H9 (cell line): ENCODE measurements around the gene TNNT1. TPM values are rescaled to one million over a fixed set of nuclear protein-coding genes. Genes with fewer than 3 reads are reported as not detected.

Experiments
- DNase-seq: peaks from one replicate; pipeline ENCODE4 v3.0.0-alpha.2; 2017
- H2AFZ ChIP-seq: one replicate; pipeline ENCODE4 v1.6.1; 2013; ENCODE audit warnings: mild to moderate bottlenecking, low read length, control low read depth, moderate library complexity
- H2AK5ac ChIP-seq: 2 replicates; pipeline ENCODE4 v1.6.1; 2013; ENCODE audit warnings: low read length, control low read depth, mixed read lengths; ENCODE audit not compliant: insufficient read length
- H2BK120ac ChIP-seq: one replicate; pipeline ENCODE4 v1.6.1; 2013; ENCODE audit warnings: low read depth, mild to moderate bottlenecking, low read length, control low read depth, inconsistent platforms; ENCODE audit not compliant: poor library complexity, severe bottlenecking
- H2BK12ac ChIP-seq: 2 replicates; pipeline ENCODE4 v1.6.1; 2013; ENCODE audit warnings: low read length, control low read depth, mixed read lengths, low read depth; ENCODE audit not compliant: insufficient read length
- H2BK15ac ChIP-seq: 2 replicates; pipeline ENCODE4 v1.6.1; 2013; ENCODE audit warnings: low read depth, low read length, control low read depth
- H2BK20ac ChIP-seq: one replicate; pipeline ENCODE4 v1.6.1; 2013; ENCODE audit warnings: low read depth, mild to moderate bottlenecking, low read length, control low read depth, inconsistent platforms; ENCODE audit not compliant: poor library complexity, severe bottlenecking
- H2BK5ac ChIP-seq: 2 replicates; pipeline ENCODE4 v1.6.1; 2013; ENCODE audit warnings: low read length, control low read depth, mixed read lengths; ENCODE audit not compliant: insufficient read length
- H3K14ac ChIP-seq: 2 replicates; pipeline ENCODE4 v1.6.1; 2013; ENCODE audit warnings: low read length, control low read depth; ENCODE audit not compliant: insufficient read depth
- H3K18ac ChIP-seq: 2 replicates; pipeline ENCODE4 v1.6.1; 2013; ENCODE audit warnings: low read depth, mild to moderate bottlenecking, mixed read lengths, low read length, control low read depth; ENCODE audit not compliant: insufficient read length
- H3K23ac ChIP-seq: 2 replicates; pipeline ENCODE4 v1.6.1; 2013; ENCODE audit warnings: low read length, control low read depth, mixed read lengths, low read depth; ENCODE audit not compliant: insufficient read length
- H3K23me2 ChIP-seq: 2 replicates; pipeline ENCODE4 v1.6.1; 2013; ENCODE audit warnings: low read depth, mild to moderate bottlenecking, mixed read lengths, low read length, control low read depth; ENCODE audit not compliant: insufficient read length, poor library complexity, severe bottlenecking
- H3K27ac ChIP-seq: 2 replicates; pipeline ENCODE4 v1.5.1; 2013; ENCODE audit warnings: low read length, control low read depth, mixed read lengths, low read depth; ENCODE audit not compliant: insufficient read length
- H3K27me3 ChIP-seq: 2 replicates; pipeline ENCODE4 v1.6.1; 2013; ENCODE audit warnings: low read length, control low read depth, inconsistent platforms; ENCODE audit not compliant: insufficient read depth
- H3K4ac ChIP-seq: 2 replicates; pipeline ENCODE4 v1.6.1; 2013; ENCODE audit warnings: low read depth, mild to moderate bottlenecking, control low read depth, inconsistent platforms, low read length, moderate library complexity
- H3K4me1 ChIP-seq: 2 replicates; pipeline ENCODE4 v1.6.1; 2013; ENCODE audit warnings: low read length, control low read depth, inconsistent platforms; ENCODE audit not compliant: insufficient read depth
- H3K4me2 ChIP-seq: 2 replicates; pipeline ENCODE4 v1.6.1; 2013; ENCODE audit warnings: low read length, control low read depth, mixed read lengths; ENCODE audit not compliant: insufficient read length, insufficient read depth
- H3K56ac ChIP-seq: 2 replicates; pipeline ENCODE4 v1.6.1; 2013; ENCODE audit warnings: low read depth, mild to moderate bottlenecking, mixed read lengths, low read length, control low read depth; ENCODE audit not compliant: insufficient read length
- H3K79me1 ChIP-seq: 2 replicates; pipeline ENCODE4 v1.6.1; 2013; ENCODE audit warnings: low read depth, mild to moderate bottlenecking, moderate library complexity, low read length, control low read depth, inconsistent platforms; ENCODE audit not compliant: insufficient read depth, poor library complexity, severe bottlenecking
- H3K79me2 ChIP-seq: 2 replicates; pipeline ENCODE4 v1.6.1; 2013; ENCODE audit warnings: low read length, control low read depth, inconsistent platforms; ENCODE audit not compliant: insufficient read depth
- H3K9ac ChIP-seq: 2 replicates; pipeline ENCODE4 v1.6.1; 2013; ENCODE audit warnings: low read length, control low read depth, mixed read lengths; ENCODE audit not compliant: insufficient read length; ENCODE audit errors: extremely low read depth
- H3K9me3 ChIP-seq: one replicate; pipeline ENCODE4 v1.6.1; 2013; ENCODE audit warnings: low read depth, low read length, inconsistent platforms; ENCODE audit not compliant: control insufficient read depth
- H3T11ph ChIP-seq: one replicate; pipeline ENCODE4 v1.6.1; 2013; ENCODE audit warnings: mild to moderate bottlenecking, low read length, control low read depth, inconsistent platforms
- H4K20me1 ChIP-seq: one replicate; pipeline ENCODE4 v1.6.1; 2013; ENCODE audit not compliant: control insufficient read depth, insufficient read length, insufficient read depth
- H4K5ac ChIP-seq: 2 replicates; pipeline ENCODE4 v1.6.1; 2013; ENCODE audit warnings: low read depth, mild to moderate bottlenecking, mixed read lengths, low read length, control low read depth; ENCODE audit not compliant: insufficient read length
- H4K8ac ChIP-seq: replicated peaks from 2 replicates; pipeline ENCODE4 v1.6.1; 2013; ENCODE audit warnings: low read length, control low read depth, mixed read lengths, low read depth; ENCODE audit not compliant: insufficient read length
- H4K91ac ChIP-seq: 2 replicates; pipeline ENCODE4 v1.6.1; 2013; ENCODE audit warnings: low read depth, mild to moderate bottlenecking, moderate library complexity, mixed read lengths, low read length, control low read depth; ENCODE audit not compliant: insufficient read length
- H3K27ac Mint-ChIP-seq, 3 experiments: 2 replicates in 2 of 3; 3 replicates in 1 of 3; pipeline ENCODE4 v1.8.0; 2020 to 2021; ENCODE audit warnings: mixed read lengths in 3 of 3, mild to moderate bottlenecking in 1 of 3, moderate library complexity in 1 of 3
- H3K27me3 Mint-ChIP-seq: 2 replicates; pipeline ENCODE4 v1.8.0; 2021; ENCODE audit warnings: low read depth, mild to moderate bottlenecking, moderate library complexity, mixed read lengths
- H3K36me3 Mint-ChIP-seq, 3 experiments: 2 replicates in 2 of 3; 3 replicates in 1 of 3; pipeline ENCODE4 v1.8.0; 2020 to 2021; ENCODE audit warnings: low read depth in 3 of 3, mixed read lengths in 3 of 3; ENCODE audit not compliant: insufficient read depth in 1 of 3
- H3K4me1 Mint-ChIP-seq, 2 experiments: 2 replicates each; pipeline ENCODE4 v1.8.0; 2020; ENCODE audit warnings: mixed read lengths in 2 of 2
- H3K4me3 Mint-ChIP-seq, 2 experiments: 2 replicates in 1 of 2; 3 replicates in 1 of 2; pipeline ENCODE4 v1.8.0; 2020 to 2021; ENCODE audit warnings: mild to moderate bottlenecking in 2 of 2, mixed read lengths in 2 of 2, moderate library complexity in 1 of 2
- H3K9me3 Mint-ChIP-seq, 2 experiments: 2 replicates in 1 of 2; 3 replicates in 1 of 2; pipeline ENCODE4 v1.8.0; 2020; ENCODE audit warnings: mild to moderate bottlenecking in 2 of 2, mixed read lengths in 2 of 2, moderate library complexity in 1 of 2
- WGBS: extraction: QIAGEN DNeasy Blood & Tissue Kit; methylation state at CpG from one replicate; pipeline ENCODE4 v1.1.7; 2013; ENCODE audit warnings: missing lambda C conversion rate, low lambda C conversion rate, mixed read lengths; ENCODE audit not compliant: insufficient read length; ENCODE audit errors: extremely low coverage; 5-methylcytosine and 5-hydroxymethylcytosine counted together
- total RNA-seq: library from RNA; stranded (reverse); gene quantifications from 2 replicates; pipeline ENCODE4 v1.2.1, GENCODE V29; 2021
- TF ChIP-seq, protein P1 (sequence below): fragments of 200-600 bp; sonication (generic); conservative IDR thresholded peaks from 3 replicates; pipeline ENCODE4 v1.8.0; 2021; ENCODE audit warnings: antibody characterized with exemption, mild to moderate bottlenecking

Gene TNNT1
- total RNA-seq, 1 experiment from 2014 or later: 127 TPM

DNA sequence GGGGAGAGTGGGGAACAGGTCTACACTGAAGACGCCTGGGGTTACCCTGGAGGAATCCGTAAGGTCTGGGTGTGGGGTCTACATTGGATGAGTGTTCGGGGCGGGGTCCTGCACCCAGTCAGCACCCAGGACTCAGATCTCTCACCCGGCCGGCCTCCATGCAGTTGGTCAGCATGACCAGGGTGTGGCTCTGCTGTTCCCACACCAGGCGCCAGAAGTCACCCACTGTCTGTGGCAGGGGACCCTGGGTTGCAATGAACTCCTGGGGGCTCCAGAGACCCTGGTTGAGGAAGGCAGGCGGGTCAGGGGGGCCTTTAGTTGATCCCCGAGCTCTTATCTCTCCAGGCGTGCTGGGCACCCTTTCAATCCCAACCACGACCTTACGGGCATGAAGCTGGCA, 37.1 kb upstream of the TNNT1 start:
- H2BK12ac ChIP-seq: no peak overlapping the region
- H2AFZ ChIP-seq: no peak overlapping the region
- no peak overlapping the region for H3K14ac ChIP-seq
- no peaks in the 10 kb centered on the region for H4K20me1 ChIP-seq
- no peak overlapping the region for H4K91ac ChIP-seq
- H2BK5ac ChIP-seq: no peak overlapping the region
- no peak overlapping the region for H2BK120ac ChIP-seq
- no peak overlapping the region for H2AK5ac ChIP-seq
- peaks cover 0 to 4% of the 10 kb centered on the region in 2 experiments; a peak in 1 of 4 replicates for H3K4me1 Mint-ChIP-seq
- H3K27me3 Mint-ChIP-seq: peaks cover 53% of the 10 kb centered on the region
- no peak overlapping the region for H3K27ac Mint-ChIP-seq
- no peaks in the 10 kb centered on the region for H3K79me2 ChIP-seq
- no peak overlapping the region for H3K4me2 ChIP-seq
- H3K4ac ChIP-seq: no peak overlapping the region
- H3K56ac ChIP-seq: no peak overlapping the region
- H3K9ac ChIP-seq: no peak overlapping the region
- H3K36me3 Mint-ChIP-seq: no peaks in the 10 kb centered on the region
- H3K4me1 ChIP-seq: no peaks in the 10 kb centered on the region
- H3K4me3 Mint-ChIP-seq: no peak overlapping the region
- no CpG with 5 or more reads among the region's 12 CpGs for WGBS
- H3K23me2 ChIP-seq: no peaks in the 10 kb centered on the region
- TF ChIP-seq, protein P1, sequence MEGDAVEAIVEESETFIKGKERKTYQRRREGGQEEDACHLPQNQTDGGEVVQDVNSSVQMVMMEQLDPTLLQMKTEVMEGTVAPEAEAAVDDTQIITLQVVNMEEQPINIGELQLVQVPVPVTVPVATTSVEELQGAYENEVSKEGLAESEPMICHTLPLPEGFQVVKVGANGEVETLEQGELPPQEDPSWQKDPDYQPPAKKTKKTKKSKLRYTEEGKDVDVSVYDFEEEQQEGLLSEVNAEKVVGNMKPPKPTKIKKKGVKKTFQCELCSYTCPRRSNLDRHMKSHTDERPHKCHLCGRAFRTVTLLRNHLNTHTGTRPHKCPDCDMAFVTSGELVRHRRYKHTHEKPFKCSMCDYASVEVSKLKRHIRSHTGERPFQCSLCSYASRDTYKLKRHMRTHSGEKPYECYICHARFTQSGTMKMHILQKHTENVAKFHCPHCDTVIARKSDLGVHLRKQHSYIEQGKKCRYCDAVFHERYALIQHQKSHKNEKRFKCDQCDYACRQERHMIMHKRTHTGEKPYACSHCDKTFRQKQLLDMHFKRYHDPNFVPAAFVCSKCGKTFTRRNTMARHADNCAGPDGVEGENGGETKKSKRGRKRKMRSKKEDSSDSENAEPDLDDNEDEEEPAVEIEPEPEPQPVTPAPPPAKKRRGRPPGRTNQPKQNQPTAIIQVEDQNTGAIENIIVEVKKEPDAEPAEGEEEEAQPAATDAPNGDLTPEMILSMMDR: no peak
- no peak overlapping the region for H2BK15ac ChIP-seq
- no peak overlapping the region for H3K27ac ChIP-seq
- no peaks in the 10 kb centered on the region for H3K9me3 Mint-ChIP-seq
- H3K23ac ChIP-seq: no peak overlapping the region
- H4K8ac ChIP-seq: no peak overlapping the region
- no peak overlapping the region for H3K18ac ChIP-seq
- H3T11ph ChIP-seq: no peak overlapping the region
- no peak overlapping the region for H4K5ac ChIP-seq
- peaks cover 4% of the 10 kb centered on the region; the same call in 1 of the 2 replicates for H3K27me3 ChIP-seq
- no peaks in the 10 kb centered on the region for H3K9me3 ChIP-seq
- no peak for DNase-seq
- no peak overlapping the region for H2BK20ac ChIP-seq
- H3K79me1 ChIP-seq: no peaks in the 10 kb centered on the region
